Prostate gland (tissue), 2 donors: ENCODE results near the gene ZBTB32.

ENCODE experiments used
- POLR2A ChIP-seq: fragments of 450-650 bp; IDR thresholded peaks from one replicate; pipeline ENCODE4 v1.6.1; 2016; ENCODE audit warnings: antibody characterized with exemption, mild to moderate bottlenecking
- POLR2AphosphoS5 ChIP-seq: sonication (generic); formaldehyde crosslinking; IDR thresholded peaks from one replicate; pipeline ENCODE4 v1.6.1; 2017; ENCODE audit warnings: antibody characterized with exemption
- TF ChIP-seq, protein P1 (sequence below), 4 experiments: fragments of 200-600 bp in 2 of 4; fragments of 450-650 bp in 2 of 4; sonication (generic) in 2 of 4; IDR thresholded peaks; 1 replicate in 3 of 4; 2 replicates in 1 of 4; pipeline ENCODE4 v1.5.1; 2016 to 2019; ENCODE audit warnings: antibody characterized with exemption in 4 of 4, mild to moderate bottlenecking in 2 of 4, moderate library complexity in 2 of 4

DNA sequence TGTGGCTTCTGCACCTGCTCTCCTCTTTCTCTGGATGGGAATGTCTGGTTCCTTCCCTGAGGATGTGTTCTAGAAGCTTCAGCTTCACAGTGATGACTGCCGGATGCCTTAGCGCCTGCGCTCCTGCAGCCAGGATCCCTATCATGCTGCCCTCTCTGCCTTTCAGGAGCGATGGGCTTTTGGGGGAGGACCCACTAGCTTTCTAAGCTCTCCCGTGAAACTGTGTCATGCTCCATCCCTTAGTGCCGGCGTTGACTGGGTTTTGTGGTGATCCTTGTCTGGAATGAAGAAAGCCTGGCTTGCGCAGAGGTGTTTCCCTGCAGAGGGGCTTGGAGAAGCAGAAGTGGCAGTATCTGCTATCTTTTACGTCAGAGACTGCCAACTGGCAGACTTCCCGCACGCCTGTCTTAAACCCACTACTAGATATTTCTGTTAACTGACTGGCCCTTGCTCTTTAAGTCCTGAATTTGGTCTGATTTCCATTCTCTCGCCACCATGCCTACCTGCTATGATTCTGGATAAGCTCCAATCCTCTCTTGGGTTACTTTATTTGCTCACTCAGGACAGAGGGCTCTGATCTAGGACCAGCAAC, 9.6 kb downstream of the ZBTB32 start:
- TF ChIP-seq, protein P1, sequence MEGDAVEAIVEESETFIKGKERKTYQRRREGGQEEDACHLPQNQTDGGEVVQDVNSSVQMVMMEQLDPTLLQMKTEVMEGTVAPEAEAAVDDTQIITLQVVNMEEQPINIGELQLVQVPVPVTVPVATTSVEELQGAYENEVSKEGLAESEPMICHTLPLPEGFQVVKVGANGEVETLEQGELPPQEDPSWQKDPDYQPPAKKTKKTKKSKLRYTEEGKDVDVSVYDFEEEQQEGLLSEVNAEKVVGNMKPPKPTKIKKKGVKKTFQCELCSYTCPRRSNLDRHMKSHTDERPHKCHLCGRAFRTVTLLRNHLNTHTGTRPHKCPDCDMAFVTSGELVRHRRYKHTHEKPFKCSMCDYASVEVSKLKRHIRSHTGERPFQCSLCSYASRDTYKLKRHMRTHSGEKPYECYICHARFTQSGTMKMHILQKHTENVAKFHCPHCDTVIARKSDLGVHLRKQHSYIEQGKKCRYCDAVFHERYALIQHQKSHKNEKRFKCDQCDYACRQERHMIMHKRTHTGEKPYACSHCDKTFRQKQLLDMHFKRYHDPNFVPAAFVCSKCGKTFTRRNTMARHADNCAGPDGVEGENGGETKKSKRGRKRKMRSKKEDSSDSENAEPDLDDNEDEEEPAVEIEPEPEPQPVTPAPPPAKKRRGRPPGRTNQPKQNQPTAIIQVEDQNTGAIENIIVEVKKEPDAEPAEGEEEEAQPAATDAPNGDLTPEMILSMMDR (IDR thresholded peaks at IDR 0.05) = no peak
- TF ChIP-seq POLR2A (no peak), POLR2AphosphoS5 (no peak)
